ENCODE data around the gene SLC35B2.

The SLC35B2 gene

GRCh38 chr6:44285552-44286284 lies 28.4 kb upstream of the SLC35B2 start:
- peak; percentile 71 for DNase-seq (ENCODE audit: low spot score)

- no peak for DNase-seq (ENCODE audit: low spot score)
These were observed 27.5 kb upstream of the SLC35B2 start for GRCh38 chr6:44284867-44285266.

GRCh38 chr6:44284121-44284520 lies 26.8 kb upstream of the SLC35B2 start:
- DNase-seq (ENCODE audit: low spot score), result no peak

GRCh38 chr6:44278774-44279697 lies 21.7 kb upstream of the SLC35B2 start:
- no peak for DNase-seq (ENCODE audit: low spot score)

- no peak for DNase-seq (ENCODE audit: low spot score)
These were observed 21.0 kb upstream of the SLC35B2 start for GRCh38 chr6:44278315-44278714.

GRCh38 chr6:44277763-44278162 lies 20.4 kb upstream of the SLC35B2 start:
- DNase-seq (ENCODE audit: low spot score), result no peak

- DNase-seq (ENCODE audit: low spot score), result no peak
These were observed 19.6 kb upstream of the SLC35B2 start for GRCh38 chr6:44276667-44277640.

- peak; percentile 82 for DNase-seq (ENCODE audit: low spot score)
These were observed 18.7 kb upstream of the SLC35B2 start for GRCh38 chr6:44275749-44276648.

- no peak for DNase-seq (ENCODE audit: low spot score)
These were observed 18.0 kb upstream of the SLC35B2 start for GRCh38 chr6:44275271-44275748.

- DNase-seq (ENCODE audit: low spot score), result no peak
These were observed 16.3 kb upstream of the SLC35B2 start for GRCh38 chr6:44273617-44274016.

- DNase-seq (ENCODE audit: low spot score), result no peak
These were observed 15.8 kb upstream of the SLC35B2 start for GRCh38 chr6:44272999-44273566.

GRCh38 chr6:44272529-44272928 lies 15.2 kb upstream of the SLC35B2 start:
- DNase-seq (ENCODE audit: low spot score), result no peak

GRCh38 chr6:44271914-44272313 lies 14.6 kb upstream of the SLC35B2 start:
- no peak for DNase-seq (ENCODE audit: low spot score)

GRCh38 chr6:44271406-44271723 lies 14.0 kb upstream of the SLC35B2 start:
- DNase-seq (ENCODE audit: low spot score), result no peak

- peak; percentile 86 for DNase-seq (ENCODE audit: low spot score)
These were observed 13.4 kb upstream of the SLC35B2 start for GRCh38 chr6:44270526-44271405.

- no peak for DNase-seq (ENCODE audit: low spot score)
These were observed 12.7 kb upstream of the SLC35B2 start, which contains the start of gene TMEM151B for GRCh38 chr6:44269921-44270525. TMEM151B (plus strand) TSS chr6:44270450; CDS start chr6:44270743, 293 bp downstream.

- no peak for DNase-seq (ENCODE audit: low spot score)
These were observed 12.0 kb upstream of the SLC35B2 start for GRCh38 chr6:44269178-44269920.

- DNase-seq (ENCODE audit: low spot score), result peak; percentile 74
These were observed 10.8 kb upstream of the SLC35B2 start for GRCh38 chr6:44268095-44268628.

All from iPS-NIHi11 (cell line).